HEK293T (cell line): ENCODE data around the gene B4GAT1.
"Not testable (repeated sequence)": the region's sequence is repeated elsewhere in the genome, so short reads cannot be mapped to it uniquely, and the experiment has no call there.

ENCODE experiments used
- CTCF ChIA-PET: fragments of 350-600 bp; formaldehyde crosslinking; extraction: SDS; loops from one replicate; lab custom pipeline; 2021; ENCODE audit warnings: antibody characterized with exemption, inconsistent platforms; lab: Yijun Ruan, JAX
- POLR2A ChIA-PET: fragments of 350-600 bp; formaldehyde crosslinking; extraction: SDS; loops from one replicate; lab custom pipeline; 2020; ENCODE audit warnings: antibody characterized with exemption, inconsistent platforms; lab: Yijun Ruan, JAX
- DNase-seq: peaks from one replicate; pipeline ENCODE4 v3.0.0; 2012; ENCODE audit warnings: mixed read lengths; ENCODE audit errors: extremely low spot score
- ARNT ChIP-seq: fragments of 450-650 bp; IDR thresholded peaks from 2 replicates; pipeline ENCODE4 v1.6.1; 2017; ENCODE audit warnings: mild to moderate bottlenecking
- BHLHE40 ChIP-seq: fragments of 450-650 bp; IDR thresholded peaks from 2 replicates; pipeline ENCODE4 v1.6.1; 2016; ENCODE audit warnings: mild to moderate bottlenecking, moderate library complexity, borderline replicate concordance
- CTBP1 ChIP-seq: fragments of 450-650 bp; IDR thresholded peaks from 2 replicates; pipeline ENCODE4 v1.6.1; 2016; ENCODE audit warnings: borderline replicate concordance
- ELF4 ChIP-seq: fragments of 450-650 bp; IDR thresholded peaks from 2 replicates; pipeline ENCODE4 v1.6.1; 2017; ENCODE audit warnings: antibody characterized with exemption
- FOXA1 ChIP-seq: fragments of 450-650 bp; IDR thresholded peaks from 2 replicates; pipeline ENCODE4 v1.6.1; 2016; ENCODE audit warnings: mild to moderate bottlenecking
- FOXK2 ChIP-seq: fragments of 450-650 bp; IDR thresholded peaks from 2 replicates; pipeline ENCODE4 v1.6.1; 2016; ENCODE audit warnings: mild to moderate bottlenecking
- FOXM1 ChIP-seq: fragments of 450-650 bp; IDR thresholded peaks from 2 replicates; pipeline ENCODE4 v1.6.1; 2017; ENCODE audit warnings: mild to moderate bottlenecking, borderline replicate concordance
- HDGF ChIP-seq: fragments of 450-650 bp; IDR thresholded peaks from 2 replicates; pipeline ENCODE4 v1.6.1; 2017; ENCODE audit warnings: antibody characterized with exemption, borderline replicate concordance
- L3MBTL2 ChIP-seq: fragments of 450-650 bp; conservative IDR thresholded peaks from 2 replicates; pipeline ENCODE4 v1.6.1; 2016; ENCODE audit warnings: mild to moderate bottlenecking
- LEF1 ChIP-seq: fragments of 450-650 bp; IDR thresholded peaks from 2 replicates; pipeline ENCODE4 v1.6.1; 2017; ENCODE audit warnings: mild to moderate bottlenecking, borderline replicate concordance
- NFRKB ChIP-seq: fragments of 450-650 bp; IDR thresholded peaks from 2 replicates; pipeline ENCODE4 v1.6.1; 2016; ENCODE audit warnings: mild to moderate bottlenecking, moderate library complexity
- SP1 ChIP-seq: fragments of 450-650 bp; IDR thresholded peaks from 2 replicates; pipeline ENCODE4 v1.6.1; 2017
- SUZ12 ChIP-seq: fragments of 450-650 bp; IDR thresholded peaks from 2 replicates; pipeline ENCODE4 v1.6.1; 2016; ENCODE audit warnings: mild to moderate bottlenecking
- TARDBP ChIP-seq: fragments of 450-650 bp; IDR thresholded peaks from 2 replicates; pipeline ENCODE4 v1.6.1; 2016
- ZNF384 ChIP-seq: fragments of 450-650 bp; IDR thresholded peaks from 2 replicates; pipeline ENCODE4 v1.6.1; 2016
- TF ChIP-seq, protein P1 (sequence below): fragments of 450-650 bp; IDR thresholded peaks from 2 replicates; pipeline ENCODE4 v1.6.1; 2016

The B4GAT1 gene

DNA sequence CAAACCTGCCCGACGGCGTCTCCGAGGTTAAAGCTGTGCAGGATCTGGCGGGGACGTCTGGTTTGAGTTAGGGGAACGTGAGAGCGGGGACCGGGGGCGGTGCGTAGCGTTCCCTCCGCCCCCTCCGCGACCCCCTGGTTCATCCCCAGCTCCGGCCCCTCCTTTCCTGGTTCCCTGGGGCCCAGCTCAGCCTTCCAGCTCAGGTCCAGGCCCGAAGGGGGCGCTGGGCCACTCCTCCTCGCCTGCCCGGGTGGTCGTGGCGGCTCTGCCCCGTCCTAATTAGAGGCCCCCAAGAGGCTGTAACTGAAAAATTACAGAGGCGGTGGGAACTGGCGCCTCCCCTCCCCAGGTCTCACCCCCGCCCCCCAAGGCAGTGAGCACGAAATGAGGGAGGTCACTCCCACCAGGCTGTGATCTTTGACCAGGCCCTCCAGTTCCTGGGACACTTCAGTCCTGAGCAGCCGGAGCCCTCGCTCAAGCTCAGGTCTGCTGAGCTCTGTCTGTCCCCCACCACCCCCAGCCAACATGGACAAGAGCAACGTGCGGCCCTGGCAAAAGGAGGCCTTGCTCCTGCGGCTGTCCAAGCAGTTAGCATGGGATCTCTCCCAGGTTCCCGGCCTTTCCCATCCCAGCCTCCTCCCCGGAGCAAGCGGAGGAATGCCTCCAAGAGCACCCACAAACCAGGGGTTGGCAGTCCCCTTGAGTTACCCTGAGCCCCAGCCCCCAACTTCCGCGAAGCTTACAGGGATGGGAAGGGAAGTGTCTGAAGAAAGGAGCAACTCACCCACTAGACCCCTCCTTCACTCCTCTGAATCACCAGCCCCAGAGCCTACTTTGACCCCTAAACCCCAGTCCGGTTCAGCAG lies 33.9 kb downstream of the B4GAT1 start:
- no peak for DNase-seq
- TF ChIP-seq ZNF384 (no peak), L3MBTL2 (no peak)
- TF ChIP-seq, protein P1, sequence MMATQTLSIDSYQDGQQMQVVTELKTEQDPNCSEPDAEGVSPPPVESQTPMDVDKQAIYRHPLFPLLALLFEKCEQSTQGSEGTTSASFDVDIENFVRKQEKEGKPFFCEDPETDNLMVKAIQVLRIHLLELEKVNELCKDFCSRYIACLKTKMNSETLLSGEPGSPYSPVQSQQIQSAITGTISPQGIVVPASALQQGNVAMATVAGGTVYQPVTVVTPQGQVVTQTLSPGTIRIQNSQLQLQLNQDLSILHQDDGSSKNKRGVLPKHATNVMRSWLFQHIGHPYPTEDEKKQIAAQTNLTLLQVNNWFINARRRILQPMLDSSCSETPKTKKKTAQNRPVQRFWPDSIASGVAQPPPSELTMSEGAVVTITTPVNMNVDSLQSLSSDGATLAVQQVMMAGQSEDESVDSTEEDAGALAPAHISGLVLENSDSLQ: no peak
- CTCF ChIA-PET: interaction anchor here (0.6 to 3.9 kb wide), 8 partner anchors 8 to 72 kb away, joined by 3 to 31 read pairs (median 14); partner anchors contain the start of gene RIN1
- POLR2A ChIA-PET: interaction anchor here (1.1 to 3.2 kb wide), 5 partner anchors 9 to 32 kb away, joined by 4 to 36 read pairs (median 5); partner anchors contain the start of genes B4GAT1, BRMS1, TMEM151A and YIF1A

DNA sequence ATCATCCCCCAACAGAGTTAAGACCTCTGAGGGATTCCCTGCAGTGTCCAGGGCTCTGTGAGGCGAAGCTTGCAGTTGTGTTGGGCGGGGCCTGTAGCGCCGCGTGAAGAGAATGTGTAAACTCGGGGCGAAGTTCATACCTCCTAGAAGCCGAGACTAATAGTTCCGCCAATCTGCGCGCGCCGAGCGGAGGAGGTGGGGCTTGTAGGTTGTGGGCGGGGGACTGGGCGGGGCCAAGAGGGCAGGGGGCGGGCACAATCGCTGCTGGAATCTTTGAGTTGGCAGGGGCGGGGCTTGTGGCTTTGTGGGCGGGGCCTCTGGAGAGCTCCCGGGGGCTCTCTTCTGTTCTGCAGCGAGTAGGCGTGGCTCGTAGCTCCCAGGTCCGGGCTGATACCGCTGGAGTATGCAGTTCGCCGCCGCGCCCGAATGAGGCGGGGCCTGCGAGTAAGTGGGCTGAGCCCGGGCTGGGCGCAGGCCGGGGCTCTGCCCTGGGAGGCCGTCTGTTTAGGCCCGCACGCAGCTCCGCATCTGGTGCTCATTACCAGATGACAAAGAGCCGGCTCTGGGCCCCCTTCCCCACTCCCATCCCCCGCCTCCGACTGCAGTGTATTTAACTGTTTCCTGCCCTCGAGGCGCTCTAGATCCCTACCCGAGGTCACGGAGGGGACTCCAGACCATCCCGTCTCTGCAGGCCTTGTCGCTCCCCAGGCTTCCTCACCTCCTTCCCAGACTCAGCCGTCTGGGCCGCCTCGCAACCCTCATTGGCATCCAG lies 34.7 kb downstream of the B4GAT1 start:
- ChIA-PET POLR2A (interaction anchor here (0.6 to 3.2 kb wide), 8 partner anchors 10 to 365 kb away, joined by 3 to 36 read pairs (median 4); partner anchors contain the start of genes B4GAT1, BRMS1, RBM4B and SLC29A2), CTCF (interaction anchor here (0.6 to 3.9 kb wide), 14 partner anchors 9 to 115 kb away, joined by 3 to 31 read pairs (median 5); partner anchors contain the start of genes B4GAT1, RIN1 and YIF1A)
- DNase-seq: peak; percentile 99
- no peak for TF ChIP-seq BHLHE40

DNA sequence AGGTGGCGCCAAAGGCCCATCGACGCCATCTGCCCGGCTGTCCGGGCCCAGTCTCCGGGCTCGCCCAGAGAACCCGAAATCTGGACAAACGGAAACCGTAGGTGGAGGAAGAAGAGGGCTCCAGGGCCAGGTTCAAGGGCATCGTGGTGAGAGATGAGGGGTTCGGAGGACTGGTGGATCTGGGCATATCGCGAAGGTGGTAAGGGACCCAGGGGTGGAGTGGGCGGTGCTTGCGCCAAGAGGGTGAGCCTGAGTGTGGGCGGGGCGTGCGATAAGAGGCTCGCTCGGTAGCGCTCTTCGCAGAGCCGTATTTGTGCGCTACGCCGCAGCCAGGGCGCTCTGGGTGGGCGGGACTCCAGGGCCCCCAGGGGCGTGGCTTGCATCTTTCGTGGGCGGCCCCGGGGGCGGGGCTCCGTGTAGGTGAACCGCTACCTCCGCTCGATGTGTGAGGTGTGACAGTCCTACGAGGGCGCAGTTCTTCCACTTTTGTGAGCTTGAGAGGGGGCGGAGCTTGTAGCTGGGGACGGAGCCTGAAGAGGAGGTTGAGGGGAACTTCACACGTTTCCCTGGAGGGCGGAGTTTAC lies 35.4 kb downstream of the B4GAT1 start:
- ChIA-PET POLR2A (interaction anchor here (0.8 to 3.2 kb wide), 9 partner anchors 10 to 59 kb away, joined by 3 to 36 read pairs (median 4); partner anchors contain the start of genes B4GAT1, BRMS1, SLC29A2 and TMEM151A), CTCF (interaction anchor here (0.6 to 3.9 kb wide), 28 partner anchors 10 to 257 kb away, joined by 3 to 31 read pairs (median 5); partner anchors contain the start of genes B4GAT1, PELI3, RIN1 and TMEM151A)
- DNase-seq: peak; percentile 94
- TF ChIP-seq L3MBTL2: peak; percentile 81
- TF ChIP-seq ELF4: no peak

DNA sequence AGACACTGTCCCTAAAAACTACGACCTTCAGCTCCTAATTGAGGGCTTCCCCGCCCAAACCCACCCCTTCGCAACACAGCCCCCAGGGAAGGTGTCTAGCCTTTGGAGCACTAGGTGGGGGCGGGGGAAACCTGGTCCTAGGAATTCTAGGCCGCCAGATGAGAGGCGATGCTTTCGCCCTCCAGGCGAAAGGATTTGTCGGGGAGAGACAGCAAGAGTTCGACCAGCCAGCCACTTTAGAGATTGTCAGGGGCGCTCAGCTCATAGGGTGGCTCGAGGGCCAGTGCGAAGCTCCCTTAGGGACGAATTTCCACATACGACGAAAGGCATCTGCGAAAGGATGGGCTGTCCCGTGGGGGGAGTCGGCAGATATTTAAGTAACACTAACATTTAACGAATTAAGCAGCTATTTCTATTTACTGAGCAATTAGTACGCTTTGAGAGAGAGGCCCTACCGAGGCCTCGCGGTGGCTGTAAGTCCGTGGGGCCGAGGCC lies 35.9 kb downstream of the B4GAT1 start:
- ChIA-PET POLR2A (interaction anchor here (0.6 to 3.2 kb wide), 8 partner anchors 15 to 60 kb away, joined by 3 to 36 read pairs (median 4); partner anchors contain the start of genes B4GAT1, BRMS1, SLC29A2 and TMEM151A), CTCF (interaction anchor here (0.5 to 3.9 kb wide), 24 partner anchors 10 to 301 kb away, joined by 3 to 31 read pairs (median 5); partner anchors contain the start of genes PELI3, RIN1, TMEM151A and YIF1A)
- no peak for DNase-seq
- TF ChIP-seq FOXM1 (no peak), L3MBTL2 (no peak), FOXK2 (no peak), SP1 (no peak), HDGF (no peak), BHLHE40 (no peak), TARDBP (no peak), NFRKB (no peak), ZNF384 (no peak), CTBP1 (no peak), ELF4 (no peak), ARNT (no peak), FOXA1 (no peak), LEF1 (no peak), SUZ12 (no peak)
- TF ChIP-seq, protein P1: no peak

DNA sequence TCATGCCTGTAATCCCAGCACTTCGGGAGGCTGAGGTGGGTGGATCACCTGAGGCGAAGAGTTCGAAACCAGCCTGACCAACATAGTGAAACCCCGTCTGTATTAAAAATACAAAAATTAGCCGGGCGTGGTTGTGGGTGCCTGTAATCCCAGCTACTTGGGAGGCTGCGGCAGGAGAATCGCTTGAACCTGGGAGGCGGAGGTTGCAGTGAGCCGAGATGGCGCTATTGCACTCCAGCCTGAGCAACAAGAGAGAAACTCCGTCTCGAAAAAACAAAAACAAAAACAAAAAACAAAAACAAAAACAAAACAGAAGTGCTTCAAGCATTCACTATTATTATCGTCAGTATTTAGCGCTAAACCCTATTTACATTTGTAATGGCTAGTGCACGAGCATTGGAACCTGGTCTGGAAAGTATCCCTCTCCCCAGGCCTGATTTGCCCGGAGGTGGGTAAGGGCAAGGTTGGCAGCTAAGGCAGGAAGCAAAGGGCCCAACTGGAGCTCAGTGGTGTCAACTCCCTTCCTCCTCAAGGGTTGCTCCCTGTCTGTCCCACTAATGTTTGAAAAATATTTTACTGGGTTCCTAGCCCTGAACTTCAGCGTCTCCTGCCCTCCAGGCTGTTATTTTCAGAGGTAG lies 36.5 kb downstream of the B4GAT1 start:
- ChIA-PET CTCF (interaction anchor here (0.5 to 3.9 kb wide), 25 partner anchors 9 to 302 kb away, joined by 3 to 31 read pairs (median 5); partner anchors contain the start of genes PELI3, RIN1, TMEM151A and YIF1A), POLR2A (interaction anchor here (0.6 to 3.2 kb wide), 7 partner anchors 16 to 52 kb away, joined by 3 to 36 read pairs (median 3); partner anchors contain the start of genes B4GAT1, BRMS1, TMEM151A and YIF1A)
- not testable (repeated sequence) for DNase-seq

DNA sequence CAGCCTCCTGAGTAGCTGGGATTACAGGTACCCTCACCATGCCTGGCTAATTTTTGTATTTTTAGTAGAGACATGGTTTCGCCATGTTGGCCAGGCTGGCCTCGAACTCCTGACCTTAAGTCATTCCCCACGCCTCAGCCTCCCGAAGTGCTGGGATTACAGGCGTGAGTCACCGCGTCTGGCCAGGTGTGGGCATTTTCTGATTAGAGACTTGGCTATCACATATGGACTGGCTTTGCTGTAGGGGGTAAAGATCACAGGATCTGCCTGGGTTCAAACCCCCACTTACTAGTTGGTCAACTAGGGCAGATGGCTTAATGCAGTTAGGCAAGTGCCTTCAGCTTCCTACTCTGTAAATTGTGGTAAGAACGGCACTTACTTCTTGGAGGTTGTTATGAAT lies 37.1 kb downstream of the B4GAT1 start:
- DNase-seq: no peak
- no peak for TF ChIP-seq HDGF
- TF ChIP-seq LEF1: no peak
- ChIA-PET POLR2A (no interaction called here), CTCF (interaction anchor here (1.2 to 3.0 kb wide), 3 partner anchors 9 to 79 kb away, joined by 3 to 26 read pairs (median 11); no protein-coding TSS in a partner anchor)
